ENCODE results near the gene SMO. TPM values are rescaled to one million over a fixed set of nuclear protein-coding genes. Genes with fewer than 3 reads are reported as not detected.

The SMO gene
- total RNA-seq, 1 experiment from 2014 or later = not detected

DNA sequence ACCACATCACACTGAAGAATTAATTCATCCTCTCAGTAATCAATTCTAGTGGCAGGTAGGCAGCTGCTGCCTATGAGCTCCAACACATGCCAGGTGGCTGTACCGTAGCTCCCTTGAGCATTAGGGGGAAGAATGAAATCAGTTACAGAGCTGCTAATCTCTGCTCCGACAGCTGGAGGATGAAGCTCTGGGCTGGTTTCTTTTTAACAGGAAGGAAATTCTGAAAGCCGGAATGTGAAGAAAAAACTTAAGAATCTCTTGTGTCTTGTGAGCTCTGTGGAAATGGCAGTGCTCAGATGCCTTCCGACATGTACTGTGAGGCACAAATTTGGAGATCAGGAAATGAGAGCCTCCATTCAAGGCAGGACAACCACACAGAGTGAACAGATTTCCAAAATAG, 33.6 kb downstream of the SMO start:
- no peaks in the 10 kb centered on the region for H3K36me3 Mint-ChIP-seq (ENCODE audit: insufficient read depth, unreplicated experiment)
- no peak overlapping the region for H3K27ac Mint-ChIP-seq (ENCODE audit: low read depth, unreplicated experiment)
- no peak for DNase-seq (ENCODE audit: unreplicated experiment)
- ChIA-PET CTCF (interaction anchor here (0.6 to 12.3 kb wide), 9 partner anchors 13 to 385 kb away, joined by 3 to 176 read pairs (median 7); no protein-coding TSS in a partner anchor), POLR2A (interaction anchor here (0.8 kb wide), 1 partner anchor 128 kb away, joined by 4 read pairs; no protein-coding TSS in a partner anchor)
- intact Hi-C loops (cut with micrococcal nuclease) = no loop called here
- H3K4me3 Mint-ChIP-seq (ENCODE audit: unreplicated experiment) = no peak overlapping the region
- no peaks in the 10 kb centered on the region for H3K9me3 Mint-ChIP-seq (ENCODE audit: unreplicated experiment)
- BruUV-seq (replicated peaks) = no TSS peak
- H3K4me1 Mint-ChIP-seq (ENCODE audit: insufficient read depth, unreplicated experiment) = peaks cover 11% of the 10 kb centered on the region
- TF ChIP-seq, protein P1, sequence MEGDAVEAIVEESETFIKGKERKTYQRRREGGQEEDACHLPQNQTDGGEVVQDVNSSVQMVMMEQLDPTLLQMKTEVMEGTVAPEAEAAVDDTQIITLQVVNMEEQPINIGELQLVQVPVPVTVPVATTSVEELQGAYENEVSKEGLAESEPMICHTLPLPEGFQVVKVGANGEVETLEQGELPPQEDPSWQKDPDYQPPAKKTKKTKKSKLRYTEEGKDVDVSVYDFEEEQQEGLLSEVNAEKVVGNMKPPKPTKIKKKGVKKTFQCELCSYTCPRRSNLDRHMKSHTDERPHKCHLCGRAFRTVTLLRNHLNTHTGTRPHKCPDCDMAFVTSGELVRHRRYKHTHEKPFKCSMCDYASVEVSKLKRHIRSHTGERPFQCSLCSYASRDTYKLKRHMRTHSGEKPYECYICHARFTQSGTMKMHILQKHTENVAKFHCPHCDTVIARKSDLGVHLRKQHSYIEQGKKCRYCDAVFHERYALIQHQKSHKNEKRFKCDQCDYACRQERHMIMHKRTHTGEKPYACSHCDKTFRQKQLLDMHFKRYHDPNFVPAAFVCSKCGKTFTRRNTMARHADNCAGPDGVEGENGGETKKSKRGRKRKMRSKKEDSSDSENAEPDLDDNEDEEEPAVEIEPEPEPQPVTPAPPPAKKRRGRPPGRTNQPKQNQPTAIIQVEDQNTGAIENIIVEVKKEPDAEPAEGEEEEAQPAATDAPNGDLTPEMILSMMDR (IDR thresholded peaks at IDR 0.05; ENCODE audit: unreplicated experiment) = no peak
- H3K27me3 Mint-ChIP-seq (ENCODE audit: insufficient read depth, unreplicated experiment) = no peaks in the 10 kb centered on the region

DNA sequence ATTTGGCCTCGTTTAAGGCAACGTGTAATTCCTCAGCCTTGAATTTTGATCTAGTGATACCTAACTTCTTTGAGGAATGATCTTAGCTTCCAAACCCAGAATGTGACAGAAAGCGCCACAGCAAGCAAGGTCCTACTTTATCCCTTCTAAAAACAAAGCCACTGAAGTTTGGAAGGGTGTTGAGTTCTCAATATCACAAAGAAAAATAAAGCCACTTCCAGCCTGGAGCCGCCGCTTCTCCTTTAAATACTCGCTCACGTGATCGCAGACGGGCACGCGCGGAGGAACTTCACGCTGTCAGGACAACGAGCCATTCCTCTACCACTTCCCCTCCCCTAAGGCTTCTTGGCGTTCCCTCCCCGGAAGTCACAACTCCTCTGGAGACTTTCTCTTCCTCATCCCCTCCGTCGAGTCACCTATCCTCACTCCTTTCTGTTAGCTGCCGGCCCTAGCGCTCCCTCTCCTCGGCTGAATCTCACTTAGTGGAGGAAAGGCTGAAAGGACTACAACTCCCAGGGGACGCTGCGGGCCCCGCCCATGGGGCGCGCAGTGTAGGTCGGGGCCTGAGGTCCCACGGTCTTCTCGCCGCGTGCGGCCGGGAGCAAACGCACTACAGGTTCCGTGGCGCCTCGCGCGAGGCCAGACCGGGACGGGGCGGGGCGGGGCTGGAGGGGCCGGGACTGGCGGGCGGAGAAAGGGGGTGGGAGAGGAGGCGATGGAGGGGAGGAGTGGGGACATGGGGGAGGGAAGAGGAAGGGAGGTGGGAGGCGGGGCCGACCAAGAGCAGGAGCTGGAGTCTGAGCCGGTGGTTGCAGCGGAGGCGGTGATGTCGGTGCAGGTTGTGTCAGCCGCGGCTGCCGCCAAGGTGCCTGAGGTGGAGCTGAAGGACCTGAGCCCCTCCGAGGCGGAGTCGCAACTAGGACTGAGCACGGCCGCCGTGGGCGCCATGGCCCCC, 36.1 kb downstream of the SMO start, which contains the start of gene AHCYL2:
AHCYL2 (plus strand) TSS at position 780 of the 955 bp plus-strand sequence.
- CTCF ChIA-PET = interaction anchor here (0.6 to 12.3 kb wide), 11 partner anchors 47 to 420 kb away, joined by 3 to 176 read pairs (median 5); no protein-coding TSS in a partner anchor

DNA sequence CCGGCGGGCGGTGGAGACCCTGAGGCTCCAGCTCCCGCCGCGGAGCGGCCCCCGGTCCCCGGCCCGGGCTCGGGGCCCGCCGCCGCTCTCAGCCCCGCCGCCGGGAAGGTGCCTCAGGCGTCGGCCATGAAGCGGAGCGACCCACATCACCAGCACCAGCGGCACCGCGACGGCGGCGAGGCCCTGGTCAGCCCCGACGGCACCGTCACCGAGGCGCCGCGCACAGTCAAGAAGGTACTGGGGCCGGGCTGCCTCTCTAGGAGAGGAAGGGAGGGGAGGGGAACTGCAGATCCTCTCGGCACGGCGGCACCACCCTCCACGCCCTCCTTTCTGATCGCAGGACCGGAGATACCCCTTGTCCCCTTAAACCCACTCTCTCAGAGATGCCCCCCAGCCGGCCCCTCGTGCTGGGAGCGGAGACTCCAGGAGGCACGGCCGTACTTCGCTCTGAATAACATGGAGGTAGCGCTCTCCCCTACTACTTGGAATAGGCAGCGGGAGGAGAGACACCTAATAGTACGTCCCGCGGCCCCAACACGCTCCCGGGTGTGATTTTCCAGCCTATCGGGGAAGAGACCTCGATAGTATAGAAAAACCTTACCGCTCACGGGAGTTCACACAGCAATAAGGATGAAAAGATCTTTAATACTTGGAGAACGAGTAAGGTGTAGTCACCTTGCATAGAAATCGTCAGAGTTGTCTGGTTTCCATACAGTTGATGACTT, 36.9 kb downstream of the SMO start:
- no peaks in the 10 kb centered on the region for H3K27me3 Mint-ChIP-seq (ENCODE audit: insufficient read depth, unreplicated experiment)
- H3K9me3 Mint-ChIP-seq (ENCODE audit: unreplicated experiment) = no peaks in the 10 kb centered on the region
- CTCF ChIA-PET = interaction anchor here (0.6 to 12.3 kb wide), 10 partner anchors 46 to 801 kb away, joined by 3 to 176 read pairs (median 6); no protein-coding TSS in a partner anchor
- POLR2A ChIA-PET = interaction anchor here (0.8 to 2.5 kb wide), 12 partner anchors 10 to 243 kb away, joined by 3 to 24 read pairs (median 4); partner anchors contain the start of gene STRIP2
- TF ChIP-seq, protein P1 (IDR thresholded peaks at IDR 0.05; ENCODE audit: unreplicated experiment) = no peak
- peak; percentile 52 for DNase-seq (ENCODE audit: unreplicated experiment)
- peaks cover 11% of the 10 kb centered on the region for H3K4me1 Mint-ChIP-seq (ENCODE audit: insufficient read depth, unreplicated experiment)
- no peaks in the 10 kb centered on the region for H3K36me3 Mint-ChIP-seq (ENCODE audit: insufficient read depth, unreplicated experiment)
- intact Hi-C loops (cut with micrococcal nuclease) = no loop called here
- peak overlapping the region; percentile 100 for H3K27ac Mint-ChIP-seq (ENCODE audit: low read depth, unreplicated experiment)
- H3K4me3 Mint-ChIP-seq (ENCODE audit: unreplicated experiment) = peak overlapping the region; percentile 94
- BruUV-seq (replicated peaks) = no TSS peak

More for the DNA sequence above, 36.1 kb downstream of the SMO start, which contains the start of gene AHCYL2:
- TF ChIP-seq, protein P1 (IDR thresholded peaks at IDR 0.05; ENCODE audit: unreplicated experiment) = no peak
- Mint-ChIP-seq H3K27me3 (ENCODE audit: insufficient read depth, unreplicated experiment) (no peaks in the 10 kb centered on the region), H3K4me1 (ENCODE audit: insufficient read depth, unreplicated experiment) (peaks cover 11% of the 10 kb centered on the region), H3K9me3 (ENCODE audit: unreplicated experiment) (no peaks in the 10 kb centered on the region), H3K27ac (ENCODE audit: low read depth, unreplicated experiment) (peak within 1 kb of the TSS; percentile 100), H3K36me3 (ENCODE audit: insufficient read depth, unreplicated experiment) (no peaks in the 10 kb centered on the region), H3K4me3 (ENCODE audit: unreplicated experiment) (peak within 1 kb of the TSS; percentile 94)
- BruUV-seq (replicated peaks) = no TSS peak
- intact Hi-C loops (cut with micrococcal nuclease) = no loop called here
- POLR2A ChIA-PET = interaction anchor here (0.6 to 2.5 kb wide), 17 partner anchors 9 to 244 kb away, joined by 3 to 24 read pairs (median 4); partner anchors contain the start of gene STRIP2
- peak; percentile 97 for DNase-seq (ENCODE audit: unreplicated experiment)
